HG03196 (cell line): ENCODE measurements around the gene ATAD3B.
A peak's percentile ranks its signal among the peaks of the same experiment; 100 is the strongest.
"Not testable (repeated sequence)": the region's sequence is repeated elsewhere in the genome, so short reads cannot be mapped to it uniquely, and the experiment has no call there.

ENCODE experiments used
- ATAC-seq: cut with Tn5 transposase; IDR thresholded peaks from one replicate; pipeline ENCODE4 v1.9.1; 2021; ENCODE audit not compliant: unreplicated experiment

Gene ATAD3B

GRCh38 chr1:1509465-1509850, 37.9 kb downstream of the ATAD3B start:
- ATAC-seq = not testable (repeated sequence)

DNA sequence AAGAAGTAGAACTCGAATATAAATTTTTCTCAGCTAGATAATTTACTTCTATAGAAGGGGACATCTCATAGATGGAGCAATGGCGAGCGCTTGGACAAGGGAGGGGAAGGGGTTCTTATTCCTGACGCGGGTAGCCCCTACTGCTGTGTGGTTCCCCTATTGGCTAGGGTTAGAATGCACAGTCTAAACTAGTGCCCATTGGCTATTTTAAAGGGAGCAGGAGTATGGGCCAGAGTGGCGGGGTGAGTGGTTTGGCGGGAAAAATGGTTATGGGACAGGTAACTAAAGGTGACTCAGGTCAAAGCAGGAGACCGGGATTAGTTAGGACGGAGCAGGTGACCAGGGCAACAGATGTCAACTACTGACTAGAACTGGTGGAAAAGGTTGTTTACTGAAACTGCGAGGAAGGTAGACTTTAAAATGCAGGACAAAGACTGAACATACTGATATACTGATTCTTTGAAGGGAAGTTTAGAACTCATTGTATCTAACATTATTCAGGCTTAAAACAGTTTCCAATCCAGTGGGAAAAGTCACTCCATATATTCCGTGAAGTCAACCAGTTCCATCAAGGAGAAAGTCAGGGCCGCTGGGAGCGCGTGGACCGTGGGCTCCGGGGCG, 39.5 kb downstream of the ATAD3B start:
- no peak for ATAC-seq

GRCh38 chr1:1511533-1512285, 40.1 kb downstream of the ATAD3B start, which contains the start of gene ATAD3A:
Gene ATAD3A (plus strand): TSS chr1:1512162. CDS start chr1:1512269, 107 bp downstream.
- peak; percentile 79 for ATAC-seq

DNA sequence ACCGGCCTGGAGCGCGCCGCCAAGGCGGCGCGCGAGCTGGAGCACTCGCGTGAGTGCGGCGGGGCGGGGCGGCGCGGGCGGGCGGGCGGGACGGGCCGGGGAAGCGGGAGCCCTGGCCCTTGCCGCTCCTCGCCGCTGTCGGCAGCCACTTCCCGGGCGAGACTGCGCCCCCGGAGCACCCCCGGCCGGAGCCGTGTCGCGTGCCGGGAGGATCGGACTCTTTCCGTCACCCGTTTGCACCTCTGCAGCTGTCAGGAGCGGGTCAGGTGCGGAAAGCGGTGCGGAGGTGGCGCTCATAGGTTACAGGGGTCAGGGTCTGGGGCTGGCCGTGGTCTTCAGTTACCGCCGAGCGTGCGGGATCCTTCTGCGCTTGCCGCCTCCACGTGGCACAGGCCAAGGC, 40.9 kb downstream of the ATAD3B start:
- ATAC-seq = peak; percentile 1

DNA sequence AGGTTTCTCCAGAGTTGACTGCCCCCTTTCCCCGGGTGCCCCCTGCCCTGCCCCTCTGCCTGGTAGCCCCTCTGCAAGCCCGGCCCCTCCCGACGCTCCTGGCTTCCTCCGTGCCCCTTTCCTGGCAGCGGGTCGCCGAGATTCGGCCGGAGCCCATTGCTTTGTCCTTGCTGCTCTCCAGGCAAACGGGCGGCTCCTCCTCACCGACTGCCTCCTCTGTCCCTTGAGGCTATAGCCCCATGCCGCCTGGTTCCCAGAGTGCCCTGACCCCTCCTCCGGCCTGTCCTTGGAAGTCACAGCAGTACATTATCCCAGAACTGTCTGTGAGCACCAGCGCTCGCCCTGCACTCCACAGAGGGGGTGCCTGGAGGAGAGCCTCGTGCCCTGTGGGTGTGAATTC, 42.1 kb downstream of the ATAD3B start:
- ATAC-seq = not testable (repeated sequence)

GRCh38 chr1:1514376-1514775, 42.8 kb downstream of the ATAD3B start:
- not testable (repeated sequence) for ATAC-seq

GRCh38 chr1:1516923-1517322, 45.4 kb downstream of the ATAD3B start:
- not testable (repeated sequence) for ATAC-seq

DNA sequence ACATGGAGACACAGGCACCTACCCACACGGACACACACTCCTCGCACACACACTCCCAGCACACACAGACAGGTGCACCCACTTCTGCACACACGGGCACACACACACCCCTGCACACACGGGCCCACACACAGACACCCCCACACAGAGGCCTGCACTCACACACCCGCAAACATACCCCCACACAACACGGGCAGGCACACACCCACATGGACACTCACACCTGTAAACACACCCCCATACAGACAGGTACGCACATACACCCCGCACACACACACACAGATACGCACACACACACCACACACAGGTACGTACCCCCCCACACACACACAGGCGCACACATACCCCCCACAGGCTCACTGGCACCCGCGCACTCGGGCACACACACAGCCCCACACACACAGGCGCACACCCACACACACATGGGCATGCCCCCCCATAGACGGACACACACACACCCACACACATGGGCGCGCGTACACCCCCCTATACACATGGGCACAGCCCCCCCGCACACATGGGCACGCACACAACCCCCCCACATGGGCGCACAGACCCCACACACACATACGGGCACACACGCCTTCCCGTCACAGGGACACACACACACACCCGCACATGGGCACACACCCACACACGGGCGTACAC, 46.5 kb downstream of the ATAD3B start:
- ATAC-seq = no peak

DNA sequence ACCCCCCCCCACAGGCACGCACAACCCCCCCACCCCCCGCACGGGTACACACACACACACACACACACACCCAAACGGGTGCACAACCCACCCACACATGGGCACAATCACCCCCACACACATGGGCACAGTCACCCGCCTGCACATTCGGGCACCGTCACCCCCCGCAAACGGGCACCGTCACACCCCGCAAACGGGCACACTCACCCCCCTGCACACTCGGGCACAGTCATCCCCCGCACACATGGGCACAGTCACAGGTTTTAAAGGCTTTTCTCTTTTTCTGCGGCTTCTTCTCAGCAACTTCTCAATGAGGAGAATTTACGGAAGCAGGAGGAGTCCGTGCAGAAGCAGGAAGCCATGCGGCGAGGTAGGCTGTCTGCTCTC, 47.0 kb downstream of the ATAD3B start:
- not testable (repeated sequence) for ATAC-seq

DNA sequence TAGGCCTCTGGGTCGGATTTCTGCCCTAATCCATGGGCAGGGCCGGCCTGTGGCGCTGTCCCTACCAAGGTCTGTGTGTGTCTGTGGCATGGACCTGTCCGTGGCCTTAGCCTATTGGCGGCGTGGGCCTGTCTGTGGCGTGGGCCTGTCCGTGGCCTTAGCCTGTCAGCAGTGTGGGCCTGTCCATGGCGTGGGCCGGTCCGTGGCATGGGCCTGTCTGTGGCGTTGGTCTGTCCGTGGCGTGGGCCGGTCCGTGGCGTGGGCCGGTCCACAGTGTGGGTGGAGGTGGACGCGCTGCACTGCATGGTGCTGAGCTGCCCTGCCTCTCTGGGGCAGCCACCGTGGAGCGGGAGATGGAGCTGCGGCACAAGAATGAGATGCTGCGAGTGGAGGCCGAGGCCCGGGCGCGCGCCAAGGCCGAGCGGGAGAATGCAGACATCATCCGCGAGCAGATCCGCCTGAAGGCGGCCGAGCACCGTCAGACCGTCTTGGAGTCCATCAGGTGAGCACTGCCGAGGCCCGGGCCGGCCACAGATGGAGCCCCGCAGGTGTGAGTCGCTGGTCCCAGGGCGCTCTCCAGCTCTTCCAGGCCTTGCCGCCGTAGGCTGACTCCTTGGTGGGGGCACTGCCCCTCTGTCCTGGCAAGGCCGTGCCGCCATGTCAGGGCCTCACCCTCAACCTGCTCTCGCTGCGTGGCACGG, 48.4 kb downstream of the ATAD3B start:
- not testable (repeated sequence) for ATAC-seq

- no peak for ATAC-seq
Observed at GRCh38 chr1:1521331-1521730, 49.8 kb downstream of the ATAD3B start.

- ATAC-seq = not testable (repeated sequence)
Observed at GRCh38 chr1:1522536-1522935, 51.0 kb downstream of the ATAD3B start.

- ATAC-seq = not testable (repeated sequence)
Observed at GRCh38 chr1:1523226-1523625, 51.7 kb downstream of the ATAD3B start.

- ATAC-seq = not testable (repeated sequence)
Observed at GRCh38 chr1:1523651-1524050, 52.1 kb downstream of the ATAD3B start.

- ATAC-seq = not testable (repeated sequence)
Observed at GRCh38 chr1:1524750-1525383, 53.3 kb downstream of the ATAD3B start.

DNA sequence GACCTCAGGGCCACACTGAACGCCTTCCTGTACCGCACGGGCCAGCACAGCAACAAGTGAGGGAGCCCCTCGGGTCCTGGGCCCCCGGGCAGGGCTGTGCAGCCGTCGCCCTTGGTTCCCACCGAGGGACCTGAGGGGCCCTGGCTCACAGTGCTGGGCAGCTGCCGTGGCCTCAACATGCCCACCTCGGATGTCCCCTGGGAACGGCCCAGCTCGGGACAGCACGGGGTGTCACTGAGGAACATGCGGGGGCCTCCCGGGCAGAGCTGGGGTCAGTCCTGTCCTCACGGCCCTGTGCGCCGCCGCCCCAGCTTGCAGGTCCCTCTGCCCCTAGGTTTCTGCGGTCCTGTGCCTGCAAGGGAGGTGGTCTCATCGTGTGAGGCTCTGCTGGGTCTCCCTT, 54.9 kb downstream of the ATAD3B start:
- not testable (repeated sequence) for ATAC-seq

GRCh38 chr1:1527092-1527816, 55.7 kb downstream of the ATAD3B start:
- no peak for ATAC-seq

DNA sequence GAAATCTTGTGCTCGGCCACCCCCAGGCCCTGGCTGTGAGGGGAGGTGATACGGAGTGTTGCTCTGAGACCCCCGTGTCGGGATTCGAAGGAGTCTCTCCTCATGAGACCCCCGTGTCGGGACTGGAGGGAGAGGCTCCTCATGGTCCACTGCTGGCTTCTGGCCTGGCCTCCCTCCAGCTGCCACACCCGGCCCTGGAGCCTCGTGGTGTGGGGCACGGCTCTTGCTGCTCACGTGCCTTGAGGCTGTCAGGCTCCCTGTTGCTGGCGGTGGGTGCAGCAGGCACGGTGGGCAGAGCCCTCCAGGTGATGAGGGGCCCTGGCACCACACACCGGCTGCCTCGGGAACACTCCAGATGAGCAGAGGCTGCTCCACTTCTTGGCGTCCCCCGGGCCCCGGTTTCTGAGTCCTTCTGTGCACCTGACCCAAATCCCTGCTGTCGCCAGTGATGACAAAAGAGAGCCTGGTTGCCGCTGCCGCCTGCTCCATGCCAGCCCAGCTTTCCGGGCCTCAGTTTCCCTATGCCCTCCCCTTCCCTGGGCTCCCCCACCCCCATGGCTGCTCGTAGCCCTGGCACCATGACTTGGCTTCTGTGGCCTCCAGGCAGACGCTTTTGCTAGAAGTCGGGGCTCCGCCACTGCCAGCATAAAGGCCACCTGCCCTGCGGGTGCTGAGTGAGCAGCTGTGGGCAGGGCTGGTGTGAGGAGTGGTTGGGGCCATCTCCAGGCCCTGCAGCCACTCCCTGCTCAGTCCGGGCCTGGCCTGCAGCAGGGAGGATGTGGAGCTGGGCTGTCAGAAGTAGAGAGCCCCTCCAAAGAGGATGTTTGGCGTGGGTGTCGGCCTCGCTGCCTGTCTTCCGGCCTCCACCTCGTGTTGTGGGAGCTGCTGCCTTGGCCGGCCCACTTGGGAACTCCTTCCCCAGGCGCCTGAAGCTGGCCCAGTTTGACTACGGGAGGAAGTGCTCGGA, 57.0 kb downstream of the ATAD3B start:
- ATAC-seq = no peak

DNA sequence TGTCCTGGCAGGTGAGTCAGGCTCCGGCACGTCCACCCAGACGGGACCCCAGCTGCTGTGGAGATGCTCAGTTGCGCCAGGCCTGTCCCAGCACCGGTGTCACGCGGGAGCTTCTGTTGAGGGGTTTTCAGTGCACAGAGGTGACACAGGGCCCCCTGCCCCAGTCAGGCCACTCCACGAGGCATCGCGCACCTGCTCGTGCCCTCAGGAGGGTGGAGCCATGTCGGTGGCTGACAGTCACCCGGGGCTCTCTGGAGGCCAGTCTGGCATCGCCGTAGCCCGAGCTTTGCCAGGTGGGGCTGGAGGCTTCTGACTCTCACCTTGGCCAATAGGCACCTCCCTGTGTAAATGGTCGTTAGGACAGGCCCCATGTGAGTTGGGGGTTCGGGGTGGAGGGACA, 57.8 kb downstream of the ATAD3B start:
- no peak for ATAC-seq
